ENCODE results near the gene AGER.
A peak's percentile ranks its signal among the peaks of the same experiment; 100 is the strongest.
"Not testable (repeated sequence)": the region's sequence is repeated elsewhere in the genome, so short reads cannot be mapped to it uniquely, and the experiment has no call there.

Gene AGER

DNA sequence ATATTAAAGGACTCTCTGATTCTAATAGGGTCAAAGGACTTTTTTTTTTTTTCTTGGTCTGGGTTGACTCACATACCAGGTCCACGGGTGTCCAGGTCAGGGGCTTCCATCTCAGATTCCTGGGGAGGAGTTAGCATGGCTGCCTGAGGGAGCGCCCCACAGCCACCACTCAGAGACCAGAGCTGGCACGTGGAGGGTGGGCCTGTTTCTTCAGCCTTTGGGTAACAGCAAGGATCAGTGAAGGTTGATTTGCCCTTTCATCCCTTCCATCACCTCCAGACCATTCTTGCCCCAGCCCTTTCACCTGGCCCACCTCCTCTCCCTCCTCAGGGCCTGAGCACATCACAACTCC lies 14.3 kb upstream of the AGER start:
- no peak for DNase-seq

DNA sequence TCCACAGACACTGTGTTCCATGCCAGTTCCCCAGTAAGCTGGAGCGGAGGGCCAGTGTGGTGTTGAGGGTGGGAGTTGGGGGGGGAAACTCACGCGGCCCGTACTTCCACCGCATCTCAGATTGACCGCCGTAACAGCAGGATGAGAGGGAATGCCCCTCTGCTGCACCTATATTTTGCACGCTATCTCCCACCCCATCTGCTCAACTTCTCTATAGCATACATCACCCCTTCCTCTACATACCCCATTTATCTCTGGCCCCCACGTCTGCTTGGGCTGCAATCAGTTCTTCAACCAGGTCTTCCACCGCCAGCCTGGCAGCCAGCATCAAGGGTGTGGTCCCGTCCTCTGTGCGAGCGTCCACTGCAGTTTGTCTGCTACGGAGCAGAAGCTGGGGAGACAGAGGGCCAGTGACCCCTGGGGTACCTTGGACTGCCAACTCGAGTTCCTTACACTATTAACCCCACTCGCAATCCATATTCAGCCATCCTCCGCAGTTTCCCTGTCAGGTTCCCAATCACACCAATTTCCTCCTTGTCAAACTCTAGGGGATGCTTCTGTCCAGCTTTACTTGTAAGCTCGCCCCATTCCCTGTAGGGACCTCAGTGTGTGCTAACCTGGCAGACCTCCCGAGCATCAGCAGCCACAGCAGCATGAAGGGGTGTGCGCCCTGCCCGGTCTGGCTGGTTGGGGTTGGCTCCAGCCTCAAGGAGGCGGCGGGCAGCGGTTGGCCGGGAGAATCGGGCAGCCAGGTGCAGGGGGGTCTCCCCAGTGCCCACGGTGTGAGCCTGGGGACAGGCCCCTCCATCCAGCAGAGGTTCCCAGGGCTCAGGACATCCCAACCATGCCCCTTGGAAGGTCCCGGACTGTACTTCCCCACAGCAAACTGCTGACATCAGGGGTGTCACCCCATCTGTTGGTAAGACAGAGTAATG lies 12.9 kb upstream of the AGER start:
- DNase-seq = no peak

DNA sequence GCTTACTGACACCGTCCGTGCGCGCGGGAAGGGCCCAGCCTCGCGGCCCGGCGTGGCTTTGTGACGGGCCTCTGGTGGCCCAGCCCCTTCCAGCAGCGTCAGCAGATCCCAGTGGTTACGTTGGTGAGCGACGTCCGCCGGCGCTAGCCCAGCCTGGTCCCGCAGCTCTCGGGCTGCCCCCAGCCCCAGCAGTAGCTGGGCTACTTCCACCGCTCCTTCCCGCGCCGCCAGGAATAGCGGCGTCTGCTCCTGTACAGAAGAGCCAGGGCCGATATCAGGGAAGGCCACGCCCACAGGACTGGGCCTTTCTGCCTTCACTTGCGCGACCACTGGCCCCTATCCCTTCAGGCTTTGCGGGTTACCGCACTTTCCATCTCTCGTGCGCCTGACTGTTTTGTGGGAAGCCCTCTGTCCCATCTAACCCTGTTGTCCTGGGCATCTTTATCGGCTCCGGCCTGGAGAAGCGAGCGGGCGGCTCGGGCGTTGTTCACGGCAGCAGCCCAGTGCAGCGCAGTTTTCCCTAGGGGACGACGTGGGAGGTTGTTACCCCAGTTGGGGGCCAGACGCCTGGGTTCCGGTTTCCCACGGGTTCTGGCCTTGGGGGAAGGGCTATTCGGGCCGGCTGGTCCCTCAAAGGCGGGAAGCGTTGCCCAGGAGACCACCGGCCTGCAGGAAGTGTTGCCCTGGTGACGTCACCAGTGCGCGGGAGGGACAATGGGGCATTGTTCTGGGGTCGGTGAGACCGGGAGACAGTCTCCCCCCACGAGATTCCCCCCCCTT lies 12.0 kb upstream of the AGER start:
- DNase-seq = peak; percentile 87

GRCh38 chr6:32195652-32195901 lies 11.5 kb upstream of the AGER start:
- peak; percentile 99 for DNase-seq

DNA sequence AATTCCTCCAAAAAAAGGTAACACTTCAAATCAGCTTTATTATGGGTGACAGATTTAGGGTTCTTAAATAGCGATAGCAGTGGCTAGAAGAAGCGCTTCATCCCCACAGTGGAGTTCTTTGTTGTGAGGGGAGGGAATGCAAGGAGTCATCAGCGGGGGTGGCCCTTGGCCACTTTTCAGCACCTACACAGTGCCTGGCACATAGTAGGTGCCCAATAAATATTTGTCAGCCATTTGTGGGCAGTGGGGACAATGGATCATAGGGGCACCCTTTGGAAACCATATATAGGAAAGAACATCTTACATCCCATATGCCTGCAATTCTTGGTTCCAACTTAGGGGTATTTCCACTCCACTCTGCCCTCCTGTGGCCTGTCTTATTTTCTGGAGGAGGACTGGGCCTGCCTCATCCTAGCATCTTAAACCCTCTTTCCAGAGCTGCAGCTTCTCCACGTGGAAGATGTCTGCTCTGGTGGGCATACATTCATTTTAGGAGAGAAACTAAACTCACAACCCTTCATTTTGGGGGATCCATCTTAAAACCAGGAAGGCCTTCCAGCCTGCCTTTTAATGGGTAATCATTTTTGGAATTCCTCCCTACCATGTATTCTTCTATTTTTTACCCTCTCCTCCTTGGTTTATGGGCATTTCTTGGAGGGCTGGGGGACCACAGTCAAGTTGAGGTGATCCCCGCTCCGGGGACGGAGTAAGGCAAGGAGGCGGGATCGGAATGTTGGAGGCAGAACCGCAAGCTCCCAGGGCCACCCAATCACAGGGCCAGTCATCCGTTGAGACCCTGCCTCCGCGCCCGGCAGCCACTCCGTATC lies 11.0 kb upstream of the AGER start:
- peak; percentile 6 for DNase-seq

- no peak for DNase-seq
These were observed 10.3 kb upstream of the AGER start for GRCh38 chr6:32194388-32194787.

- not testable (repeated sequence) for DNase-seq
These were observed 9.0 kb upstream of the AGER start for GRCh38 chr6:32193096-32193495.

GRCh38 chr6:32192608-32193039 lies 8.6 kb upstream of the AGER start, which contains the start of gene GPSM3:
GPSM3 (minus strand) TSS chr6:32192643; CDS start chr6:32192513, 130 bp downstream.
- DNase-seq = no peak

DNA sequence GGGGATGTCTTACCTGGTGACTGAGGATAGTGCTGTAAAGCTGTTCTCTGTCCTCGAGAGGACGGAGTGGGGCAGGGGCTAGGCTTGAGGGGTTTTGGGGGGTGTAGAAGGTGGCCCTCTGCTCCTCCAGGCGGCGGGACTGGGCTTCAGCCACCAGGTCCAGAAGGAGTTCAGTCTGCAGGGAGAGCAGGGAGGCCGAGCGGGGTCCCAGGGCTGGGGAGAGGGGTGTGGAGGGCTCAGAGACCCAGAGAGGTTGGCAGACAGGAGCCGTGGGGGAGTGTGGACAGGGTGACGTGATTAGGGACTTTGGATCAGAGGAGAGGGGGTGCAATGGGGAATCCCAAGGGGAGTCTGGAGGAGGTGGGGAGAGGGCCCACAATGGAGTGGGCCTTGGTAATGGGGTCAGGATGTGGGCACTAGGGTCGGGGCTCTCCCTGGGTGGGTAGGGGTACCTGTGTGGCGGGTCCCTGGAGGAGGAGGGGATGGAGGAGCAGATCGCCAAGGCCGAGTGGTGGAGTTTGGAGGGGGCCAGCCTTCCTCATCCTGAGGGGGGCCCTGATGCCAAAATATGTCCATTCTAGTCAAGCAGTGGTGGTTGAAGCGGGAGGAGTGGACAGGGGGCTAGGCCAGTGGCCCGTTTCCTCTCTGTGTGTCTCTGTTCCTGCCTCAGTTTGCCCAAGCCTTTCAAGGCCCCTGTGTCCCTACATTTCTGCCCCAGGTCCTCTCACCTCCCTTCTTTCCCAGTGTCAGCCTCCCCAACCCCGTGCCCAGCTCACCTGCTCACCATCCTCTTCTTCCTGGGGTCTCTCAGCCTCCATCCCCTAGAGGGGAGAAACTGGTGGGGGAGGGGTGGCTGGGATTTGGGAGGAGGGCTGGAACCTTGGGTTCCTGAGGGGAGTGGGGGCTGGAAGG lies 7.9 kb upstream of the AGER start:
- DNase-seq = no peak

DNA sequence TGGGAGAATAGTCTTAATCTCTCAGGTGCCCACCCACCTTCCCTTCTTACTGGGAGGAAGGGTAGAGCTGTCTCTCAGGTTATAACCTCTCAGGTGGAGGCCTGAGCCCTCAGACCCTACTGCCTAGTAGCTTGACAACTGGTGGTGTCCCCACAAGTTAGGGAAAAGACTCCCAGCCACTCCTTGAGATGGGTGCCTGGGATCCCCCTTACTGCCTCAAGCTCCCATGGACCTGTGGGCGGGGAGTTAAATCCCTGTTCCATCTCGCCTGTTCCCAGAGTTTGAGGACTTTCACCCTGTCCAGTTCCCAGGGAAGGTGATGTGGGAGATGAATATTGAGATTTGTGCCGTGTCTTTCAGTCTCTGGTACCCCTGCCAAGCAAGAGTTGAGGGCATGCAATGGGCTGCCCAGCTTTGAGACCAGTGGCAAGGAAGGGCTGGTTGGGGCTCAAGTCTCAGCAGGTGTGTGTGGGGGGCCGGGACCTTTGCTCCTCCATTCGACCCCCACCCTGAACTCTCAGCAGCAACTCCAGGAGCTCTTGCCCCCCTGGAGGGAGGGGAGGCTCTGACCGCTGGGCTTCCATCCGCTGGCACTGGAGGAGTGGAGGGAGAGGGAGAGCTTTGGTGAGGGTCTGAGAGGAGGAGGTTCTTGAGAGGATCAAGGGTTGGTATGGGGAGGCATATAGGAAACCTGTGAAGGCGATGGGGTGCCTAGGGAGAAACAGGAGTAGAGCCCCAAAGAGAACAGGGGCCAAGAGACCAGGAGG lies 7.0 kb upstream of the AGER start:
- no peak for DNase-seq

DNA sequence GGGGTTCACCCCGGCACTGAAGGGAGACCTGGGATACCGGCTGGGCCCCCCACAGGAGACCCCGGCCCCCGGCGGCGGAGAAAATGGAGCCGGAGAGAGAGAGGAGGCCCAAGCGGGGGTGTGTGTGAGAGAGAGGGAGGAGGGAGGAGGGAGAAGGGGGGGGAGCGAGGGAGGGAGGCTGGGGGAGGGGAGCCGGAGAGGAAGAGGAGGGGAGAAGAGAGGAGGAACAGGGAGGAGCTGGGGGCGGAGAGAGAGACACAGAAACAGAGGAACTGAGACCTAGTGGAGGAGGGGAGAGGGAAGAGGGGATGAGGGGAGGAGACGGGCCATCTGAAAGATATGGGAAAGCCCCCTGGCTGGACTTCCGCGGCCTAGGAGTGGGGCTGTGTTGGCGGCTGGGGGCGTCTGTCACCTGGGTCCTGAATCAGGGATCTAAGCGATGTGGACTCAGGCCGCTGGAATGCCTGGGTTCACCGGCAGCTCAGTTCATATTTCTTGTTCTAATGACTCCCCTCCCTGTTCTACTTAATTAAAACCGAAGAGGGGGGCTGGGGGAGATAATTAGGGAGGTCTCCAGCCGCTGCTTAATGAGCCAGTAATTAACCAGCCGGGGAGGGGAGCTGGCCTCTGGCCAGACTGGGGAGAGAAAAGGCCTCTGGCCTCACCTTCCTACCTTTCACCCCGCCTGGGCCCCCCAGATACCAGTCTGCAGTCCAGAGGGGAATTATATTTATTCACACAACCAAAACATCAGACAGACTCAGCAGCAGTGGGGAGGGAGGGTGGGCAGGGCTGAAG lies 6.2 kb upstream of the AGER start, which contains the start of gene PBX2:
Gene PBX2 (minus strand): TSS at position 149 of the 798 bp plus-strand sequence. CDS start 287 bp downstream, outside the sequence.
- peak; percentile 85 for DNase-seq

DNA sequence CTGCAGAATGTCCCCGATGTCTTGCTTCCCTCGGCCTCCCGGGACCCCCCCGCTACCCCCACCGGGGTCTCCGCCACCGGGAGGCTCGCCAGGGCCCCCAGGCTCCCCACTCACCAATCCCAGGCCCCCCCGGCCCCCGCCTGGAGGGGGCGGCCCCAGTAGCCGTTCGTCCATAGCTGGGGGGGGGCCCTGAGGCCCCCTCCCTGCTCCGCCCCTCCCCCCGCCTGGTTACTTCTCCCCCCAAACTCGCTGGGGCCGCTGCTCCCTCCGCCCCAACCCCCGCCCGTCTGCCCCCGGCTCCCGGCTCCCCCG lies 5.6 kb upstream of the AGER start:
- no peak for DNase-seq

GRCh38 chr6:32189069-32189741 lies 5.2 kb upstream of the AGER start:
- no peak for DNase-seq

DNA sequence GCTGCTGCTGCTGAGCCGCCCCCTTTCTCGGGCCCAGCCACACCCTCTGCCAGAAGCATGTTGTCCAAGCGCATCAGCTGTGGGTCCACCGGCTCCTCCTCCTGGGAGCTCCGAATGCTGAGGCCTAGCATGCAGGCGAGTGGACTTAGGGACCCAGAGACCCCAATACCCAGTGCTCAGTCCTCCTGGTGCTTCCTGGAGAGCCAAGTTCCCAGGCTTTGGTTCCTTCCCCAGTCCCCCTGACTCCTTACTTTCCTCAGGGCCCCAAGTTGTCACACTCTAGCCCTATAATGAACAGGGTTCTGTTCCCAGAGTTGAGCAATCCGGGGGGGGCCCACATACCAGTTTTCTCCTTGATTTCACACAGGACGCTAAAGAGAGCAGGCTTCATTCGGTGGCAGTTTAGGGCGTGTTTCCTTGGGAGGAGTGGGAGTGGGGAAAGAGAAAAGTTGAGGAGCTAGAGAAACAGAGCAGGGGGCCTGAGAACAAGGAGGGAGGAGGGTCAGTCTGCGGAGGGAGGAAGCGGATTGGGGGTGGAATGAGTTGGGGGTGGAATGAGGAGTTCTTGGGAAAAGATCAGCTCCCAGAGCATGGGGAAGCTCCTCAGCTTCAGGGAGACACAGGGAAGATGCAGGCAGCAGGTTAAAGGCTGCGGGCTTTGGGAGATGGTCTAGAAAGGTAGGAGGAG lies 4.5 kb upstream of the AGER start:
- DNase-seq = no peak

GRCh38 chr6:32187725-32188380 lies 3.8 kb upstream of the AGER start:
- DNase-seq = not testable (repeated sequence)

- DNase-seq = no peak
These were observed 3.1 kb upstream of the AGER start for GRCh38 chr6:32187009-32187709.

DNA sequence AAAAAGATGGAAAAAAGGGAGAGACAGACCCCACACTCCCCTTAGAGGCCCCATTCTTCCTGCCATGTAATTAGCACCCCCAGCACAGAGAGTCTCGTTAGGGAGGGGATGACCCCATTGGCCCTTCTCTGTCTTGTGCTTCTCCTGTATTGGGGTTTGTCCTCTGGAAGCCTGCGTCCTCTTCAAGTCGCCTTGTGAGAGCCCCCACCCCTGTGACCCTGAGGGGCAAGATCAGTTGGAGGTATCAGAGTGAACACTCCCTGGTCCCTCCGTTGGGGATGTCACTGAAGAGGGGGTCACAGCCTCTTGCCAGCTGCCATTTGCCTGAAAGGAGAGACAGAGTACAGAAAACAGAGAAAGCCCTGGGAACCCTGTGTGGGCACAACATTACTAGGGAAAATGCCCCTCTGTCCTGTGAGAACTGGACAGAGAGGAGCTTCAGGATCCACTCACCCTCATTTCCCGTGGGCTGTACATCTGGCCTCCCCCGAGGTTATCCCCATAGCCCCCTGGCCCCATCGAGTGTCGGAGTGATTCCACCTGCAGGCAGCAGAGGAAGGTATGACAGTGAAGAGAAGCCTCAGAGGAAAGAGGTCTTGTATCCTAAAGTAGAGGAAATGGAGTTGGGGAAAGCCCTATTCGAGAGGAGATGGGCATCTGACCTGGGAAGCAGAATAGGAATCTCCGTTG lies 2.2 kb upstream of the AGER start:
- DNase-seq = not testable (repeated sequence)

Measured in NCI-H1105 (cell line).